Measurements from ENCODE around the gene CARD9. TPM values are rescaled to one million over a fixed set of nuclear protein-coding genes. Genes with fewer than 3 reads are reported as not detected.

Gene CARD9, protein sequence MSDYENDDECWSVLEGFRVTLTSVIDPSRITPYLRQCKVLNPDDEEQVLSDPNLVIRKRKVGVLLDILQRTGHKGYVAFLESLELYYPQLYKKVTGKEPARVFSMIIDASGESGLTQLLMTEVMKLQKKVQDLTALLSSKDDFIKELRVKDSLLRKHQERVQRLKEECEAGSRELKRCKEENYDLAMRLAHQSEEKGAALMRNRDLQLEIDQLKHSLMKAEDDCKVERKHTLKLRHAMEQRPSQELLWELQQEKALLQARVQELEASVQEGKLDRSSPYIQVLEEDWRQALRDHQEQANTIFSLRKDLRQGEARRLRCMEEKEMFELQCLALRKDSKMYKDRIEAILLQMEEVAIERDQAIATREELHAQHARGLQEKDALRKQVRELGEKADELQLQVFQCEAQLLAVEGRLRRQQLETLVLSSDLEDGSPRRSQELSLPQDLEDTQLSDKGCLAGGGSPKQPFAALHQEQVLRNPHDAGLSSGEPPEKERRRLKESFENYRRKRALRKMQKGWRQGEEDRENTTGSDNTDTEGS
- total RNA-seq (2014; rRNA removed; shearing (Covaris generic)) = 2.5 and 4.3 TPM in 2 replicates

DNA sequence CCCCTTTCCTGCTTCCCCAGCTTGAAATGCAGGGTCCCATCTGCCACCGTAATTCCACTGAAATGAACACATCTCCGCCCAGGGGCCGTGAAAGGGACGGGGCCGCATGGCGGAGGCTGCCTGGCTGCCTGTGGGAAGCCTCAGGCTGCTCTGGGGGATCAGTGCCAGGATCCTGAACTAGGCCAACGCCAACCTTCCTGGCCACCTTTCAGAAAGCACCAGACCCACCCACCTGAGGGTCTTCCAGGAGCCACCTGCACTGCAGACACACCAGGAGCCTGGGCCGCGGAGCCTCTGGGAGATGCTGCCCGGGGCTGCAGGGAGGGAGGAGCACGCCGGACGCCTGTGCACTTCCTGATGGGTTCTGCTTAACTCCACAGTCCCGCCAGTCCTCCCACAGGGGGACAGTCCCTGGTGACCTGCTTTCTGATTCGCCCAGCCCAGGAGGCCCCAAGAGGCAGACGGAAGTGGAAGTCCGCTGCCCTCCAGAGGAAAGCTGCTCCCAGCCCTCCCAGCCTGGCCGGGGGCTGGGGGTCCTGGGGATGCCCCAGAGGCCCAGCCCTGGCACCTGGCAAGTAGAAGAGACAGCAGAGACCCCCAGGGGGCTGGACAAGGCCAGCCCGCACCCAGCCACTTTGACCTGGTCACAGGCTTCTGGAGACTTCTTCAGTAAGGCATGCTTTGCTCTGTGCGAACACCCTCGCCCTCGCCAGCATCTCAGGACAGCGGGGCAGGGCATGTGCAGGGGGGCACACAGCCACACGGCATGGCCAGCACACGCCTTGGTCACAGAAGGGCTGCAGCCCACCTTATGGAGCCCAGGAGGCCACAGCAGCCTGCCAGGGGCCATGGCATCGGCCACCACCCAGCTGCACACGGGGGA, at the start of gene CARD9:
CARD9 (minus strand) TSS at position 370 of the 883 bp plus-strand sequence. CDS start 1,591 bp downstream, outside the sequence.

DNA sequence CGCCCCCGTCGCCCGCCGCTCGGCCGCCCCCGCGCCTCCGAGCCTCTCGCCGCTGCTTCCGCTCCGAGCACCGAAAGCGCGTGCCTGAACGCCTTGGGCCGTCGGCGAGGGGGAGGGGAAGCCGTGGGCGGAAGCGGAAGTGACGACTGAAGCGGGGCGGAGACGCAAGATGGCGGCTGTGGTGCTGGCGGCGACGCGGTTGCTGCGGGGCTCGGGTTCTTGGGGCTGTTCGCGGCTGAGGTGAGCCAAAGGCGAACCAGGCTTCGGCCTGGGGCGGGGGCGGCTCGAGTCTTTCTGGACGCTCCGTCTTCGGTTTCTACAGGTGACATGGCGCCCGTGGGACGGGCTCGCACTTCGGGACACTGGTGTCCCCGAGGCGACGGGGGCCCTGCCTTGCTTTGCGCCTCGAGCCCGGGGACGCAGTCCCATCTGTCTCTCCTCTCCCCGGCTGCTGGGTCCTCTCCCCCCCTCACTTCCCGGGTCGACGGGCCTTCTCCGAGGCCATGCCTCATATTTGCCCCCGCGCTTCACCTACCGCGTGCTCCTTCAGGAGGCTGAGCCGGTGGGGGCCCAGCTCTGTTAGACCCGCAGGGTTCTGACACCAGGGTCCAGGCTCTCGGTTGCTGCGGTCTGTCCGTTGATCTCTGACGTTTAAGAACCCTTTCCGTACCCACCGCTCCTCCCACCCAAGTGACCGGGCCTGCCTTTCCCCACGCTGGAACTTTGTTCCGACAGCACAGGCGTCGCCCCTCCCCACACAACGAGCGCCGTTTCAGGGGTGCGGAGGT, 37.2 kb upstream of the CARD9 start, which contains the start of the genes ENTR1 and PMPCA:
ENTR1 (minus strand) TSS at position 115 of the 788 bp plus-strand sequence. CDS start 217 bp downstream, outside the sequence.
PMPCA (plus strand) TSS at position 159 of the 788 bp plus-strand sequence; CDS start at position 170, 11 bp downstream.

DNA sequence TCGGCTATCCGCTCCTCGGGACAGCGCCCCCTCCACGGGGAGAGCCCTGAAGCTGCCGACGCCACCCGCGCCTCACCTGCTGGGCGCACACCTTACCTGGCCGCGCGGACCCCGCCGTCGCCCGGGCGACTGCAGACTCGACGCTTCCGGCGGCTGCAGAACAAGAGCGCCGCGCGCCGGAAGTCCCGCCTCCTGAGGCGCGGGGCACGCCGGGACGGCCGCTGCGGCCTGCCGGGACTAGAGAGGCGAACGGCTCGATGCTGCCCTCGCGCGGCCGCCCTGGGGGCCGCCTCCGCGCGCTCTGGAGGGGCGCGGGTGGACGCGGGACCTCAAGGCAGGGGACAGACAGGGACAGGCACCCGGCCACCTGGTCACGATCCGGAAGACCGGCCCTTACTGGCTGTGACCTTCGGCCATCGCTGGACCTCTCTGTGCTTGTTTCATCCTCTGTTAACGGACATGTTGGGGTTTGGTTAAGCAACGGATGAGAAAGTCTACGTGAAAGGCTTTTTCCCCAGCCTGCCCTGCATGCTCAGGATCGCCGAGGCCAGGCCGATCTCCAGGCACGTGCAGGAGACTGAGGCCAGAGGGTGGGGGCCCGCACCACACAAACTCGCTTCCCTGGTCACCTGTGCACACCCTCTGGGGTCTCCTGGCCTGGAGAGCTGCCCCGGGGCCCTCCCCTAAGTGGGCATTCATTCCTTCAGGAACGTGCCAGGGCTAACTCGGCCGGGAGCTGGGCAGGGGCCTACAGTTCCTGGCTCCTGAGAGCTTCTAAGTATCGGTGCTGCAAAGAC, 26.8 kb upstream of the CARD9 start, which contains the start of gene SNAPC4:
SNAPC4 (minus strand) TSS at position 133 of the 797 bp plus-strand sequence. CDS start 1,742 bp downstream, outside the sequence.

DNA sequence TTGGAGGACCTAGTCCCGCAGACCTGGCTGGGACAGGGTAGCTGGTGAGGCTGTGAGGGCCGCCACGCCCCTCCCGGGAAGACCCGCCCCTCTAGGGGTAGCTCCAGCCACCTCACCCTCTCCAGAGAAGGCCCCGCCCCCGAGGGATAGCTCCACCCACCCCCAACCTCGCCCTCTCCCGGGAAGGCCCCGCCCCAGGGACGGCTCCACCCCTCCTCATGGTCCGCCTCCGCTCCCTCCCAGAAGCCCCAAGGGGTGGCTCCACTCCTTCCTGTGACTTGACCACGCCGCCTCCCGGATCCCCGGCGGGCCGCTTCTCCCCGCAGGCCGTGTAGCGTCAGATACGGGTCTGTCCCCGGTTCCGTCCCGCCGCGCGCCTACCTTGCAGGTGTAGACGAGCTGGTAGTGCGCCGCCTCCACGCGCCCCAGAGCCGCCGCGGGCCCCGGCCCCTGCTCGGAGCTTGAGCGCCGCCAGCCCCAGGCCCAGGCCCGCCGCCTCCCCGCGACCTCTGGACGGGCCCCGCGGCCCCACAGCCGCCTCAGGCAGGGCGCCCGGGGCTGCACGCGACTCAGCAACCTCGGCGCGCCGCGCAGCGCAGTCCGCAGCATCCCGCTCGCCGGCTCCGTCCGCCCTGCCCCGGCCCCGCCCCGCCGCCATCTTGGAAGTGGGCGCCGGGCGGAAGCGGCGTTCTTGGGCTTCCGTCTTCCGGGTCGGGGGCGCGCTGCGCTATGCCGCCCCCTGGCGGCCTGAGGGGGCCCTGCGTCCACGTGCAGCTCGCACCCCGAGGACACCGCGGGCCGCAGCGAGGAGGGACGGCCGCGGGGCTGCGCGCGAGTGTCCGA, 10.1 kb downstream of the CARD9 start, which contains the start of gene DNLZ:
DNLZ (minus strand) TSS at position 639 of the 843 bp plus-strand sequence; CDS start at position 609, 30 bp downstream.

DNA sequence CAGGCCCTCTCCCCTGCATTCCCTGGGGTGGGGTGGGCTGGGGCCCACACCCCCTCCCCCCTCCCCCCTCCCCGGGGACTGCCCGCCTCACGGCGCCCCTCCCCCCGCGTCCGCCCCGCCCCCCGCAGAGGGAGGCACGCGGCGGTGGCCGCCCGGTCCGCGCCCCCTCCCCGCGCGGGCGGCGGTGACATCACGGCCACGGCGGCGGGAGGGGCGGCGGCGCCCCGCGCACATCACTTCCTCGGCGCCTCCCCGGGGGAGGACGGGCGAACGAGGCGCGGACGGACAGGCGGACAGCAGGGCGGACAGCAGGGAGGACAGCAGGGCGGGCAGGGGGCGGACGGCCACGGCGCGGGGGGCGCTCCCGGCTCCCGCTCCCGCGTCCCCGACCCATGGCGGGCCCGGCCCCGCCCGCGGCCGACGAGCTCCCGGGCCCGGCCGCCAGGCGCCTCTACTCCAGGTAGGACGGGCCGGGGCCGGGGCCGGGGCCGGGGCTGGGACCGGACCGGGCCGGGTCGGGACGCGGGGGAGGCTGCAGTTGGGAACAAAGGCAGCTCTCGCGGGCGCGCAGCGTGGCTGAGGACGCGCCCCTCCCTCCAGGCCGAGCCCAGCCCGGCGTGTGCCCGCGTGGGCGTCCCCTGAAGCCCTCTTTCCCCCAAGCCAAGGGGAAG, 46.0 kb downstream of the CARD9 start, which contains the start of gene GPSM1:
GPSM1 (plus strand) TSS at position 236 of the 671 bp plus-strand sequence; CDS start at position 393, 157 bp downstream.

Other genes with a start within 250 kb of the CARD9 start
- gene LHX3, start 168.5 kb downstream of the CARD9 start, total RNA-seq (2014; rRNA removed; shearing (Covaris generic)) = not detected in 2 replicates
- gene QSOX2, start 127.9 kb downstream of the CARD9 start, total RNA-seq (2014; rRNA removed; shearing (Covaris generic)) = 26.9 and 30.1 TPM in 2 replicates
- under 0.01 TPM in 1 of 2 replicates, not detected in the other for gene CCDC187, start 69.6 kb downstream of the CARD9 start, total RNA-seq (2014; rRNA removed; shearing (Covaris generic))
- 65.9 and 73.6 TPM in 2 replicates for gene GPSM1, start 46.1 kb downstream of the CARD9 start, total RNA-seq (2014; rRNA removed; shearing (Covaris generic))
- gene DNLZ, start 9.9 kb downstream of the CARD9 start, total RNA-seq (2014; rRNA removed; shearing (Covaris generic)) = 50.1 and 56.7 TPM in 2 replicates
- 19.1 and 21.4 TPM in 2 replicates for gene SNAPC4, start 26.5 kb upstream of the CARD9 start, total RNA-seq (2014; rRNA removed; shearing (Covaris generic))
- gene ENTR1, start 36.9 kb upstream of the CARD9 start, total RNA-seq (2014; rRNA removed; shearing (Covaris generic)) = 128 TPM in 2 replicates
- 96.6 and 103 TPM in 2 replicates for gene PMPCA, start 37.0 kb upstream of the CARD9 start, total RNA-seq (2014; rRNA removed; shearing (Covaris generic))
- 11.2 and 11.9 TPM in 2 replicates for gene INPP5E, start 66.2 kb upstream of the CARD9 start, total RNA-seq (2014; rRNA removed; shearing (Covaris generic))
- 24.2 and 27.2 TPM in 2 replicates for gene SEC16A, start 109.4 kb upstream of the CARD9 start, total RNA-seq (2014; rRNA removed; shearing (Covaris generic))
- gene NOTCH1, start 172.4 kb upstream of the CARD9 start, total RNA-seq (2014; rRNA removed; shearing (Covaris generic)) = 18.7 and 24.1 TPM in 2 replicates